Neutrophil (primary cell): ENCODE results near the gene NR0B2.

Experiments
- H3K27ac ChIP-seq: fragments of 200-600 bp; sonication (generic); 2 replicates; pipeline ENCODE4 v1.5.1; 2016; ENCODE audit warnings: mild to moderate bottlenecking, moderate library complexity
- H3K27me3 ChIP-seq: fragments of 200-600 bp; sonication (generic); 2 replicates; pipeline ENCODE4 v1.6.0; 2016; ENCODE audit warnings: mild to moderate bottlenecking
- H3K36me3 ChIP-seq: fragments of 200-600 bp; sonication (generic); 2 replicates; pipeline ENCODE4 v1.5.1; 2017
- H3K4me1 ChIP-seq, 2 experiments: fragments of 200-600 bp in 1 of 2; sonication (generic) in 1 of 2; 1 replicate in 1 of 2; 2 replicates in 1 of 2; pipeline versions ENCODE4 v1.5.1 to v1.6.1; 2013 to 2016; ENCODE audit warnings: low read depth in 1 of 2, low read length in 1 of 2, mild to moderate bottlenecking in 1 of 2, moderate library complexity in 1 of 2; ENCODE audit not compliant: control insufficient read depth in 1 of 2, insufficient read depth in 1 of 2
- H3K4me3 ChIP-seq, 2 experiments: fragments of 200-600 bp in 1 of 2; sonication (generic) in 1 of 2; 1 replicate in 1 of 2; 2 replicates in 1 of 2; pipeline ENCODE4 v1.5.1; 2013 to 2016; ENCODE audit warnings: low read depth in 1 of 2, low read length in 1 of 2, mild to moderate bottlenecking in 1 of 2, moderate library complexity in 1 of 2
- H3K9me3 ChIP-seq: fragments of 200-600 bp; sonication (generic); 2 replicates; pipeline ENCODE4 v1.5.1; 2016
- CTCF ChIP-seq: fragments of 200-600 bp; sonication (generic); IDR thresholded peaks from 2 replicates; pipeline ENCODE4 v1.5.1; 2016; ENCODE audit warnings: antibody characterized with exemption

NR0B2 gene, protein sequence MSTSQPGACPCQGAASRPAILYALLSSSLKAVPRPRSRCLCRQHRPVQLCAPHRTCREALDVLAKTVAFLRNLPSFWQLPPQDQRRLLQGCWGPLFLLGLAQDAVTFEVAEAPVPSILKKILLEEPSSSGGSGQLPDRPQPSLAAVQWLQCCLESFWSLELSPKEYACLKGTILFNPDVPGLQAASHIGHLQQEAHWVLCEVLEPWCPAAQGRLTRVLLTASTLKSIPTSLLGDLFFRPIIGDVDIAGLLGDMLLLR

DNA sequence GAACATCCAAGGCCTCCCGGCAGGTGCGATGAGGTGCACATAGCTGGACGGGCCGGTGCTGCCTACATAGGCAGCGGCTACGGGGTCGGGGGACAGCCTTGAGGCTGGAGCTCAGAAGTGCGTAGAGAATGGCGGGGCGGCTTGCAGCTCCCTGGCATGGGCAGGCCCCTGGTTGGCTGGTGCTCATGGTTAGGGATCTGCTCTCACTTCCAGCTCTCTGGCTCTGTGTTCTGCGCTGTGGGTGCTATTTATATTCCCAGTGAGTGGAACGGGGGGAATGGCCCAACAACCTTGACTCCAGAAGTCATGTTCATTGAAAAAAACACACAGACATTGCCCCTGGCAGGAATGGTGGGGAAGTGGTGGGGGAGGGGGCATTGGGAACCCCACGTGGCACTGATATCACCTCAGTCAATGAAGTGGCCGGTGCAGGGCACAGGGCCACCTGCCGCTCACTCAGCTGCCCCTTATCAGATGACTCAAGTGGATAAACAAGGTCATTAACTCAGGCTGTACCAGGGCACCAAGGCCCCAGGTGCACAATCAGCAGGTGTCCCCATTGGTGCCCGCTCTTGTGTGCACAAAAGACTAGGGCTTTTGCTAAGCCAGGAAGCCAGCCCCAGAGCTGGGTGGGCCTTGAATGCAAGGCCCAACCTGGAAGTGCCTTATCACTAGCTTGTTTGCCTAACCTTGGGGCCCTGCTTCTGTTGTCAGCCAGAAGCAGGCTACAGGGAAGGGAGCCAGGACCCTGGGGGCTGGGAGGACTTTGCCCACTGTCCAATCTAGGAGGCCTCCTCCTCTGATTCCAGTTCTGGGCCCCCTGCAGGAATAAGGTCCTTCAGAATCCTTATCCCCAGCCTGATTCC lies at the start of gene NR0B2:
Gene NR0B2, minus strand, starts transcription at position 222 of the 866 bp plus-strand sequence. Its CDS starts 35 bp downstream, at position 187.
- Histone ChIP-seq H3K4me3 (no peak within 1 kb of the TSS), H3K9me3 (no peaks in the 10 kb centered on the region), H3K36me3 (no peaks in the 10 kb centered on the region)

DNA sequence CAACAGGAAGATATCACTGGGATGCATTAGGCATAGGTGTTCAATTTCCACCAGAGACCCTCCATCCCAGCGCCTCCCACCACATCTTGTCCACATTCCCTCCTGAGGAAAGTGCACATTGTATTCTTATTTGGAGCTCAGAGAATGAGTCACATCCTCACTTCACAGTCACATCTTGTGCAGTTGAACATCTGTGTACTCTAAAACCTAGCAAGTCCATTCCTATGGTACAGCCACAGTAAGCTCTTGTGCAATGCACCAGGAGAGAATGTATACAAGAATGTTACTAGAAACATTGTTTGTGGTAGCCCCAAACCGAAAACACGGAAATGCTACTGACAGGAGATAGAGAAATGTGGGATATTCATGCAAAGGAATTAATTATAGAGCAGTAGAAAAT lies 48.1 kb upstream of the NR0B2 start:
- peaks cover 92% of the 10 kb centered on the region for H3K27me3 ChIP-seq

More for the DNA sequence above, at the start of gene NR0B2:
- Histone ChIP-seq H3K4me1 (no peaks in the 10 kb centered on the region), H3K27ac (no peak within 1 kb of the TSS), H3K27me3 (no peaks in the 10 kb centered on the region)
- no peak for TF ChIP-seq CTCF

DNA sequence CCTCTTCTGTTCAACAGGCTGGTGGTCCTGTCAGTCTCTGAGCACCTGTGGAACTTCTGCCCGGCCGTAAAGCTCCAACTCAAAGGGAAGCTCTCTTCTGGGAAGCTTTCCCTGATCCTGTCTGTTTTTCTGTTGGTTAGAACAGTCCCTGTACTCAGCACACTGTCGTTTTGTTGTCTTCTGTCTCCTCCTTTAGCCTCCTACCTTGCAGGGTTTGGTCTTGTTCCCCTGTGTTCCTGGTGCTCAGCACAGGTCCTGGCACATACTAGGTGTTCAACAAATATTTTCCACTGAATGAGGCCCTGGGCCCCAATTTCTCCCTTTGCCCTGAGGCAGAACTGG lies 46.8 kb upstream of the NR0B2 start:
- H3K27me3 ChIP-seq = peaks cover 92% of the 10 kb centered on the region
- H3K4me3 ChIP-seq = peak overlapping the region in 1 of 2 experiments; percentile 25
- no peaks in the 10 kb centered on the region for H3K9me3 ChIP-seq
- no peak overlapping the region for H3K27ac ChIP-seq
- H3K4me1 ChIP-seq = peaks cover 11 to 13% of the 10 kb centered on the region in 2 experiments
- no peak for TF ChIP-seq CTCF
- no peaks in the 10 kb centered on the region for H3K36me3 ChIP-seq

More for the DNA sequence above, 48.1 kb upstream of the NR0B2 start:
- H3K36me3 ChIP-seq = no peaks in the 10 kb centered on the region
- H3K27ac ChIP-seq = no peak overlapping the region
- no peak overlapping the region for H3K4me3 ChIP-seq
- H3K9me3 ChIP-seq = no peaks in the 10 kb centered on the region
- no peak for TF ChIP-seq CTCF
- H3K4me1 ChIP-seq = peaks cover 11 to 13% of the 10 kb centered on the region in 2 experiments

DNA sequence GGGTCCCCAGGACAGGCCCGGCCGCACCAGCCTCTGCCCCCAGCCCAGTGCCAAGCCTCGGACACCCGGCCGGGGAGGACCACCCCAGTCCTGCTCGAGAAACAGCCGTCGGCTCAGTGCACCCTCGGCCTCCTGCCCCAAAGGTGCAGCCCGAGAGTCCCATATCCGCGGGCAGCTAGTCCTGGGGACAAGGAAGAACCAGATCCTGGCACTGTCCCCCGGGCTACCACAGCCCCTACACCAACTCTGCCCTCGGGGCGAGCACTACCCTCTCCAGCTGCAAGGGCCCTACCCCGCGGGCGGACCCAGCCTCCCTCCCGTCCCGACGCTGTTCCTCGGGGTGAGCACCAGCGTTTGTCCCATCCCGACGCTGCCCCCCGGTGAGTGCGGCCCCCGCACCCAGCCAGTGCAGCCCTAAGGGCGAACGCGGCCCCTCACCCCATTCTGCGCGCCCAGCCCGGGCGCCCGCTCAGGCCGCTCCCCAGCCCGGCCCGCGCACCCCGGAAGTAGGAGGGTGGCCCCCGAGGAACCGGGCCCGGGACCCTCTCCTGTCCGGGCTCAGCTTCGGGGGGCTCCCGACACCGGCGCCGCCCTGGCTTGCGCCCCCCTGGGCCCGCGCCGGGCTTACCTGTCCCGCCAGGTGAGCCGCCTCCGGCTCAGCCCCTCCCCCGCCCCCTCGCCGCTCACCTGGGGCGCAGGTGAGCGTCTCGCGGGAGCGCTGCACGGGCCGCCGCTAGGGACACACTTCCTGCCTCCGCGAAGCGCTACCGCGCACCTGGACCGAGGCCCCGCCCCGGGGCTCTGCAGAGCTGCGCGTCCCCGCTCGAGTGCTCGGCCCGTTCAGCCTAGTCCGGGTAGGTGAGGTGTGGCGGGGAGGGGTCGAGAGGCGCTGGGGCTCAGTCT lies 46.2 kb upstream of the NR0B2 start, which contains the start of gene KDF1:
Gene KDF1, minus strand, starts transcription at position 747 of the 903 bp plus-strand sequence. CDS start 8,088 bp downstream, outside the sequence.
- H3K4me1 ChIP-seq = peaks cover 11 to 13% of the 10 kb centered on the region in 2 experiments
- no peaks in the 10 kb centered on the region for H3K9me3 ChIP-seq
- no peaks in the 10 kb centered on the region for H3K36me3 ChIP-seq
- H3K27me3 ChIP-seq = peaks cover 96% of the 10 kb centered on the region
- no peak for TF ChIP-seq CTCF
- no peak within 1 kb of the TSS for H3K27ac ChIP-seq
- H3K4me3 ChIP-seq = peak within 1 kb of the TSS; percentile 25 to 42

DNA sequence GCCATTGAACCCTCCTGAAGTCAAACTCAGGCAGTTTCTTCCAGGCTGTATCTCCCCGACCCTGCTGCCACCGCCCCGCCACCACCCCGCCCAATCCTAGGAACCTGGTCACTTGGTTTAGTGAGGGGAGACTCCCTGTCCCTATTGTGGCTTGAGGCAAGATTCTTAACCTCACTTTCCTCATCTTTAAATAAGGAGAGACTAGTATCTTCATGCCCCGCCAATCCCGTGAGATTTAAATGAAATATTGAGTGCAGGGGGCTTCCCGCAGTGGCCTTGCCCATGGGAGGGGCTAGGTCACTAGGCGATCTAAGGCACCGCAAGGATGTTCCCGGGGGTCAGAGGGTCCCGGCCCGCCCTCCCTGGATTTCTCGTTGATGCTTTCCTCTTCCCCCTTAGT lies 45.5 kb upstream of the NR0B2 start:
- Histone ChIP-seq H3K4me3 (no peak overlapping the region), H3K27ac (no peak overlapping the region), H3K27me3 (peaks cover 94% of the 10 kb centered on the region), H3K36me3 (no peaks in the 10 kb centered on the region), H3K4me1 (peaks cover 11 to 13% of the 10 kb centered on the region in 2 experiments), H3K9me3 (no peaks in the 10 kb centered on the region)
- TF ChIP-seq CTCF = no peak
